ENCODE measurements around the gene RNF121.

Gene RNF121

GRCh38 chr11:72005347-72006260, 76.8 kb downstream of the RNF121 start:
- DNase-seq (ENCODE audit: low read depth in 2 of 2): no peak

- no peak for DNase-seq (ENCODE audit: low read depth in 2 of 2)
These were observed 77.7 kb downstream of the RNF121 start for GRCh38 chr11:72006309-72007088.

GRCh38 chr11:72007089-72007476, 78.2 kb downstream of the RNF121 start:
- DNase-seq (ENCODE audit: low read depth in 2 of 2): no peak

GRCh38 chr11:72007587-72007986, 78.7 kb downstream of the RNF121 start:
- no peak for DNase-seq (ENCODE audit: low read depth in 2 of 2)

GRCh38 chr11:72008728-72009127, 79.9 kb downstream of the RNF121 start:
- no peak for DNase-seq (ENCODE audit: low read depth in 2 of 2)

GRCh38 chr11:72009156-72009555, 80.3 kb downstream of the RNF121 start:
- no peak for DNase-seq (ENCODE audit: low read depth in 2 of 2)

GRCh38 chr11:72010529-72011233, 81.8 kb downstream of the RNF121 start:
- DNase-seq (ENCODE audit: low read depth in 2 of 2): no peak

- no peak for DNase-seq (ENCODE audit: low read depth in 2 of 2)
These were observed 83.3 kb downstream of the RNF121 start for GRCh38 chr11:72012091-72012630.

- no peak for DNase-seq (ENCODE audit: low read depth in 2 of 2)
These were observed 84.3 kb downstream of the RNF121 start for GRCh38 chr11:72012897-72013721.

- DNase-seq (ENCODE audit: low read depth in 2 of 2): no peak
These were observed 85.2 kb downstream of the RNF121 start for GRCh38 chr11:72013765-72014711.

- no peak for DNase-seq (ENCODE audit: low read depth in 2 of 2)
These were observed 86.0 kb downstream of the RNF121 start for GRCh38 chr11:72014761-72015320.

GRCh38 chr11:72015511-72016061, 86.7 kb downstream of the RNF121 start:
- DNase-seq (ENCODE audit: low read depth in 2 of 2): no peak

- DNase-seq (ENCODE audit: low read depth in 2 of 2): no peak
These were observed 89.3 kb downstream of the RNF121 start for GRCh38 chr11:72018171-72018570.

- no peak for DNase-seq (ENCODE audit: low read depth in 2 of 2)
These were observed 94.5 kb downstream of the RNF121 start for GRCh38 chr11:72023335-72023734.

- DNase-seq (ENCODE audit: low read depth in 2 of 2): no peak
These were observed 95.4 kb downstream of the RNF121 start for GRCh38 chr11:72024069-72024754.

- DNase-seq (ENCODE audit: low read depth in 2 of 2): no peak
These were observed 97.2 kb downstream of the RNF121 start for GRCh38 chr11:72026090-72026489.

- no peak for DNase-seq (ENCODE audit: low read depth in 2 of 2)
These were observed 101.7 kb downstream of the RNF121 start for GRCh38 chr11:72030472-72031045.

GRCh38 chr11:72036687-72037086, 107.8 kb downstream of the RNF121 start:
- no peak for DNase-seq (ENCODE audit: low read depth in 2 of 2)

All from stimulated activated CD4-positive, alpha-beta T cell treated with anti-CD3 and anti-CD28 coated beads, Interleukin-15, amount 100 ng/mL, for 48 hours (primary cell).